GM19035 (cell line): ENCODE measurements around the gene DGKK.

Experiments used
- ATAC-seq: cut with Tn5 transposase; IDR thresholded peaks from one replicate; pipeline ENCODE4 v1.9.1; 2021; ENCODE audit not compliant: unreplicated experiment

The DGKK gene

DNA sequence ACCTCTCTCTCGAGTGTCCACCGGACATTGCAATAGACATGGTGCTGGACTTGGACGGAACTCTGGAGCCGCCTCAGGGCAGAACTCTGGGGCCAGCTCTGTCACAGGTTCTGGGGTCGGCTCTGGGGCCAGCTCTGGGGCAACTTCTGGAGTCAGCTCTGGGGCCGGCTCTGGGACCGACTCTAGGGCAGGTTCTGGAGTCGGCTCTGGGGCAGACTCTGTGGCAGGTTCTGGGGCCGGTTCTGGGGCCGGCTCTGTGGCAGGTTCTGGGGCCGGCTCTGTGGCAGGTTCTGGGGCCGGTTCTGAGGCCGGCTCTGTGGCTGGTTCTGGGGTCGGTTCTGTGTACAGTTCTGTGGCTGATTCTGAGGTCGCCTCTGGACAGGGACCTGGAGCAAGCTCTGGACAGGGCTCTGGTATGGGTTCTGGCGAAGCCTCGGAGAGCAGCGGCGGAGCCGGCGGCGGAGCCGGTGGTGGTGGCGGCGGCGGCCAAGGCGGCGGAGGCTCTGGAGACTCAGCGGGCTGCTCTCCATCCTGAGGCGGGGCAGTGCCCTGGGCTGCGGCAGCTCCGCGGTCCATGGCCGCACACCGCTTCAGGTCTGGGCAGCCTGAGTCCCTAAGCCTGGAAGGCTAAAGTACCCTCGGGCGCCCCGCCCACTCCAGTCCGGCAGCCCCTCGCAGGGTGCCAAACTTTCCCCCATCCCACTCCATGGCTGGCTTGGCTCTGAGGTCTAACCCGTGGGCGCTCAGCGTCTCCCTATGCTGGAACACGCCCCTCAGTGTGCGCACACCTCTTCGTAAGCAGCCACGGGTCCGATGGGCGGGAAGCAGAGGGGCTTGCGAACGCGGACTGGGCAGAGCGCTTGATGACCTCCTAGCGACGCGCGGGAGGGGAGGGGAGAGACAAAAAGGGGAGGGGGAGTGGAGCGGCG, at the start of gene DGKK:
Gene DGKK, minus strand, starts transcription at position 723 of the 929 bp plus-strand sequence. Its CDS starts 147 bp downstream, at position 576.
- ATAC-seq, result no peak

DNA sequence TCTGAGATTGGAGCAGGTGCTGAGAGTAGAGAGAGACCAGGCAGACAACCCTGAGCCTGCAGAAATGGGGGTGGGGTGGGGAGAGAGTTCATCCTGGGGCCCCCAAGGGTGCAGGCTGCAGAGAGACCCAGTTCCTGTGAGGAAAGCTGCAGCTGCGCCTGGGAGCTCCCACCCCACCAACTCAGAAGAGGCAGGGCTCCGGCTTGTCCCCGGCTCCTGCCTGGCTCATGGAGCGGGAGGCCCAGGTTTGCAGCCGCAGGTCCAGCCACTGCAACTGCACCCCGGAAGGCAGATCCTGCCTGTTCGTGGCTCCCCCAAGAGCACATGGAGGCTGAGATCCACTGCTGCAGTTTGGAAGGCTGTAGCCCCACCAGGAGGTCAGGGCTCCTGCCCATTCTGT, 44.2 kb upstream of the DGKK start:
- no peak for ATAC-seq

GRCh38 chrX:50497114-50497513, 26.5 kb upstream of the DGKK start:
- no peak for ATAC-seq

DNA sequence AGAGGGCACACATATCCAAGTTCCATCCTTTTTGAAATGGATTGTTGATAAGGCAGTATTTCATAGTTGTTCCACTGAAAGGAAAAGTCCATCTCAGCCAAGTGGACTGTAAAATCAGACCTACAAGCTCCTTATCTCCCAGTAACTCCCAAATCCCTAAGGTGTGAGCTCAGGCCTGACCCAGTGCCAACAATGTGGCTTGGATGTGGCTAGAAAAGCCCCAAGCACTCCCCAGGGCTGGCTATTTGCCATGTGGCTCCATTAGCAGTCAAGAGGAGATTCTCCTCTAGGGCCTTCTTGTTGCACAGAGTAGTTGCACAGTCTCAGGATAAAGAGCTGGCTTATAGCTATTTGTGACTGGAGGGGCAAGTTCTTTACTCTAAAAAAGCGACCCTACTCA, 25.0 kb upstream of the DGKK start:
- ATAC-seq, result no peak

DNA sequence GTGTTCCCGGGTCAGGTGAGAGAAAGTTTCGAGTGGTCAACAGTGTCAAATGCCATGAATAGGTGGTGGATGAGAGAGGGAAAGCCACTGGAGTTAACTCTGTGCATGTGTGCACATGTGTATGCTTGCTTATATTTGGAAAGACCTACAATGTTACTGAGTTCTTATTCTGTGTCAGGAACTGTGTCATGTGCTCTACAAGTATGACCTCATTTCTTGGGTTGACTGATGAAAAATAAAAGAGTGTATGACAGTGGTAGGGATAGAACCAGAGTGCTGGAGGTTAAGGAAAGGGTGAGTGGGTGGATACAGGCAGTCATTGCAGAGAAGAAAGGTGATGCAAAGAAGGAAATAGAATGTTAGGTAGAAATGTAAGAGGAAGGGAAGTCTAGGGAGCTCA, 22.1 kb upstream of the DGKK start:
- ATAC-seq, result no peak

DNA sequence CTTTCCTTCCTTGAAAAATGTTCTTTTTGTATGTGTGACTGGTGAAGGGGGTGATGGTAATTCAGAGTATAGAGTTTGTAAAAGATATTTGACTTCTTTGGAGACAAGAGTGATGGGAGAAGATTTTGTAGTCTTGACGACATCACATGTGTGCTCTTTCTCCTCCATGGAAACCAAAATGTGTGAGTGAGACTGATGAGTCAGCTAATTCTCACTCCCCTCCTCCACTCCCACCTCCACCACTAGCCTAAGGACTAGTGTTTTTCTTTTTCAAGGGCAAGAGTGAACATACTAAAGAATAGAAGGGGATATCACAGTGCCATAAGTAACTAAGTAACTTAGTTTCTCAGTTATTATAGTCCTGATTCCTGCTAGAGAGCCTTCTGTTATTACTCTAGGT, 14.0 kb upstream of the DGKK start:
- no peak for ATAC-seq

- ATAC-seq, result no peak
Measured at GRCh38 chrX:50483283-50483682, 12.7 kb upstream of the DGKK start.

GRCh38 chrX:50475208-50475607, 4.6 kb upstream of the DGKK start:
- no peak for ATAC-seq

- no peak for ATAC-seq
Measured at GRCh38 chrX:50471390-50471789, 765 bp upstream of the DGKK start.

GRCh38 chrX:50469206-50469605, 1.4 kb downstream of the DGKK start:
- ATAC-seq, result no peak

- no peak for ATAC-seq
Measured at GRCh38 chrX:50459615-50460014, 11.0 kb downstream of the DGKK start.

DNA sequence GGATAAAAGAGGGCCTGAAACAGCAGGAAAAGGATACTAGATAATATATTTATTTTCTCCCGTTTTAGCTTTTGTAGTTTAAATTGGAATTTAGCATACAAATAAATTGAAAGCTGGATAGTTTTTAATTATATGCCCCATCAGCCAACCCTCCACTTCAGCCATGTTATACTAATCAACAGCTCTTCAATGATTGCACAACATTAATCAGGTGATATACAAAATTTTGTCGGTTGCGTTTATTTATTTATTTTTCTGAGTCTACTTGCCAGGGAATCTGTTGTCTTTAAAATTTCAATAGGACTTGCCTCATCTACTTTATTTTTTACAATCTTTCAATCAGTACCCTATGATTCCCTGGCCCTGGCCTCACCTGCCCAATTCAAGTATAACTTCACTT, 12.1 kb downstream of the DGKK start:
- ATAC-seq, result no peak

- no peak for ATAC-seq
Measured at GRCh38 chrX:50456712-50457484, 13.7 kb downstream of the DGKK start.

GRCh38 chrX:50452782-50453181, 17.8 kb downstream of the DGKK start:
- ATAC-seq, result no peak

DNA sequence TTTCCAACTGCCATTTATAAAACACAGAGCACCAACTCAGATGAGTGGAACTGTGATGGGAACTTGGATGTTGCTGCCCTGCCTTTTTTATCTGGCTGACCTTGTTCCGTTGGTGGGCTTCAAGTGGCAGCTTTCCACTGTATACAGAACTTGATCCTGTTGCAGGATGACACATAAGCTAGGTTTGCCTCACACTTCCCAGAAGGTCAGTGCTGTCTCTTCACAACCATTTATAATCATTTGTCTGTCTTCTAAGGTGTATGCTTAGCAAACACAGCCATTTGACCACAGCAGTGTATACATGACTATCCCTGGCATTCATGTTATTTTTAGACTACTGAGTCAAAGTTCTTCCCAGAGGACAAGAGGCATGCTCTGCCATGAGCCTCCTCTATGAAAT, 20.3 kb downstream of the DGKK start:
- no peak for ATAC-seq

DNA sequence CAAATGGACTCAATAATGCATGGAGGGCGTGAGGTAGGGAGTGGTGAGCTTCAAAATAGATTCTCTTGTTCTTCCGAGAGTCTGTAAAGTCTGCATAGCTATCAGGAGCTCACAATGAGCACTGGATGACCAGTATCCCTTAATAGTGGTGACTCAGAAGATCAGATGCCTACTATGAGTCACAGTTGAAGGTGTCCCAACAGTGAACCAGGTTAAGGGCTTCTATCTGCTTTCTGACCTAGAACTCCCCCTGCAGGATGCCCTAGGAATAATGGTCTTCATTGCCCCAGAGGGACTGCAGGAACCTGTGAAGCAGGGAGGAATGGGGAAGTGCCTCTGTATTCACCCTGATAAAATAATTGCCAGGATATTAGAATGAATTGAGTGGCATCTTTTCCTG, 22.1 kb downstream of the DGKK start:
- ATAC-seq, result no peak

DNA sequence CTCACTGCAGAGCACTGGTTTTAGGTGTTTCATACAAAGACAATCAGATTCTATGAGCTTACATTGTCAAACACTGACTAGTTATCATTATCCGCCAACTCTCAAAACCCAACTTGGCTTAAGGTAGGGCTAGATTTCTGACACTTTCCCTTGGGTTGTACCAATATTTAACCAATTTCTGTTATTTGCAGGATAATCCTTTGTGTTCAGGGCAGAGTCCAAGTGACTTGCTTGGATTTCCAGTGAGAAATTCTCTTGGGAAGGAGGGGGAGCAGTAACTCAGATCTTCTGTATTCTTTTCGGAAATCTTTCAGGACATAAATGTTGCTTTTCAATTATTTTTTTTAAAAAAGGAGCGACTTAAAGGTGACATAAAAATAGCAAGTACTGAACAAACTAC, 23.1 kb downstream of the DGKK start:
- ATAC-seq, result no peak

- ATAC-seq, result no peak
Measured at GRCh38 chrX:50442426-50443116, 28.1 kb downstream of the DGKK start.

GRCh38 chrX:50436797-50437196, 33.8 kb downstream of the DGKK start:
- no peak for ATAC-seq

- ATAC-seq, result no peak
Measured at GRCh38 chrX:50432829-50433289, 37.8 kb downstream of the DGKK start.

GRCh38 chrX:50431623-50432022, 39.0 kb downstream of the DGKK start:
- no peak for ATAC-seq
